GM21576 (cell line): Measurements from ENCODE around the gene TEPSIN.
A peak's percentile ranks its signal among the peaks of the same experiment; 100 is the strongest.
"Not testable (repeated sequence)": the region's sequence is repeated elsewhere in the genome, so short reads cannot be mapped to it uniquely, and the experiment has no call there.

Source experiments
- ATAC-seq: cut with Tn5 transposase; IDR thresholded peaks from one replicate; pipeline ENCODE4 v1.9.1; 2021; ENCODE audit warnings: mild to moderate bottlenecking, moderate library complexity; ENCODE audit not compliant: unreplicated experiment

The TEPSIN gene

DNA sequence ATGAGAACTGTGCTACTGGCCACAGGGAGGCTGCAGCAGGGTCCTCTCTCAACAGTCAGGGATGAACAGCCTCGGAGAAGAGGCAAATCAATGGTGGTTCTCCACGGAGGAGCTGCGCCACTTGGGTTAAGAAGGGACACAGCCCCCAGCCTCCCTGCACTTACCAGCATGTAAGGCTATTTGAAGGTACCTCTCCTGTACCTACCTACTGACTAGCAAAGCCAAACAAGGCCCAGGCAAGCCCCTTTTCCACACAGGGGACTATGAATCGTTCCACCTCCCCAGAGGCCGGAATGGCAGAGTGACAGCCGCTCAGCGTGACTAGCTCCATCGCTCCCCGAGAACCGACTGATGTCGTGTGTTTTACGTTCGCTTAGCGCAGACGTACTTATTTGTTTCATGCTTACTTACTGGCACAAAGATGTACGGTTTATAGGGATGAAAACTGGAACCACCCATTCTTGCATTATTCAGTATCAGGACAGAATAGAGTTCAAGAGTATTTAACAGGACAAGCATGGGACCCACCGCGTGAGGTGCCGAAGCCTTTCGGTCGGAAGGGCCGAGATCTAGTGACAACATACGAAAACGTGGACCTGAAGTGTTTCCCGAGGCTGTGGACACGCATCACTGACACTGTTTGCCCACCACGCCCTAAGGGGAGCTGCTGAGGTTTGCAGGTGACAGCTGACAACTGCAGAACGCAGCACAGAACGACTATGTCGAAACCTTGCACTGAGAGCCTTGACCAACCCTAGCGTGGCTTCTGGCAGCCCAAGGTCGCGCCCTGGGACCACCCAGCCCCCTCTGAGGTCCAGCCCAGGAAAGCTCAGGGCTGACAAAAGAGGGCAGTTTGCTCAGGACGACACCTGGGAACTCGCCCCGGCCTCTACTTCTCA lies 1.0 kb downstream of the TEPSIN start:
- no peak for ATAC-seq

- ATAC-seq = no peak
Measured at GRCh38 chr17:81236784-81237183, 2.1 kb downstream of the TEPSIN start.

GRCh38 chr17:81235822-81236740 lies 2.8 kb downstream of the TEPSIN start:
- no peak for ATAC-seq

- ATAC-seq = no peak
Measured at GRCh38 chr17:81234940-81235821, 3.7 kb downstream of the TEPSIN start.

DNA sequence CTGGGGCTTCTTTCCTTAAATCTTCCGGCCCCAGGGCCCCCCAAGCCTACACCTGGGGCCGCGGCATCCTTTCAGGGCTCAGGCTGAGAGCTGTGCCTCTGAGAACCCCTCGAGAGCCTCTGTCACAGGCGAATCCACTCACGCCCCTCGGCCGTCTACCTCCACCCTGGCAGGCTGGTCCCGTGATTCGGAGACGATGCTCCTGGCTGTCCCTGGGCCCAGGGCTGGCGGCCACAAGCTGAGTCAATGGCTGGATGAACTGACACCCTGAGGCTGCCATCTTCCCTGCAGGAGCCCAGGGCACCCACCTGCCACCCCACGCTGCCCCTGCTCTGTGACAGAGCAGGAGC lies 4.4 kb downstream of the TEPSIN start:
- ATAC-seq = no peak

DNA sequence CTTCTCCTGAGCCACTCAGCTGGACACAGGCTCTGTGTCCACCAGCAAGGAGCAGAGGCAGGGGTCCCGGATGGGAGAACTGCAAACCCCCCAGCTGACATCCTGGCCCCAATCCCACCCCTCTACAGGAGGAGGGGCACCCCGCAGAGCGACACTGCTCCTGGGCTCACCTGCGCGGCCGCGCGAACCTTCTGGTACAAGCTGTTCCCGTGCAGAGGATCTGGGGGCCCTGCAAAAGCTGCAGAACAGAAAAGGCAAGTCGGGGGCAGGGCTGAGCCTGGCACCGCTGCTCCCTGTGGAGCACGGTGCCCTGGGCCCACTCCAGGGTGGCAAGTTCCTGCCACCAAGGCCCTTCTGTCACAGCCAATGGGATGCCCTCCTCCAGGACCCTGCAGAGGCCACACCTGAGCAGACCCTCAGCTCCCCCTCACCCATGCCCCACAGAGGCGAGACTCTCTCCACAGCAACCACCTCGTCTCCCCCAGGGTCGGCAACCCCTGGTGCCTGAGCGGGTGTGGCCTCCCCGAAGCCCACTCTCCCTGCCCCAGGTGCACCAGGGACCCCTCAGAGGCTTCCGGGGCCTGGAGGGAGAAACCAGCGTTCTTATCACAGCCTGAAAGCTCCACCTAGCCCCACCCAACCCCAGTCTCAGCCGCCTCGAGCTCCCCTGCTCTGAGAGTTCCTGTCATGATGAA lies 4.9 kb downstream of the TEPSIN start:
- ATAC-seq = no peak

- no peak for ATAC-seq
Measured at GRCh38 chr17:81233316-81233715, 5.5 kb downstream of the TEPSIN start.

DNA sequence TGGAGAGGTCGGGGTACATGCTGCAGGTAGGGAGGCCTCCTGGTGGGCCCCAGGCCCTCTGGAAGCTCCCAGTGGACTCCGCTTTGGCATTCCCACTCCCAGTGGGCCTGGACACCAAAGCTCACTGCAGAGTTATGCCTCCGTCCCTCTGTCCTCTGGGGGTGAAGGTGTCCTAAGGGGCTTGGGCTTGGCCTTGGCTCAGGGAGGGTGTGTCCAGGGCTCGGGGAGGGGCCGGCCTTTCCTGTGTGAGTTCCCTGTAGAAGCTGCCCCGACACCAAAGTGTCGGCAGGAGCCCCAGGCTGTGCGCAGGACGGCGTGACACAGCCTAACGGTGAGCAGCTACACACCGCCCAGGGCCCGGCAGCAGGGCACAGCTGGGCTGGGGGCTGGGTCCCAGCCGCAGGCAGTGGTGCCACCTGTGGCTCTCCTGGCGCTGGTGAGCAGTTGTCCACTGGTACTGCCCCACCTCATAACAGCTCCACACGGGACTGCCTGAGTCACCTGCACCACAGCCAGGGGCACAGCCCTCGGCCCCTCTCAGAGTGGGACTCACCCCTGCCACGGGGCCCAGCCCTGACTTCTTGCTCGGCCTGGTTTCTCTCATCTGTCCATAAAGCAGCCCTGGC lies 6.1 kb downstream of the TEPSIN start:
- ATAC-seq = no peak

DNA sequence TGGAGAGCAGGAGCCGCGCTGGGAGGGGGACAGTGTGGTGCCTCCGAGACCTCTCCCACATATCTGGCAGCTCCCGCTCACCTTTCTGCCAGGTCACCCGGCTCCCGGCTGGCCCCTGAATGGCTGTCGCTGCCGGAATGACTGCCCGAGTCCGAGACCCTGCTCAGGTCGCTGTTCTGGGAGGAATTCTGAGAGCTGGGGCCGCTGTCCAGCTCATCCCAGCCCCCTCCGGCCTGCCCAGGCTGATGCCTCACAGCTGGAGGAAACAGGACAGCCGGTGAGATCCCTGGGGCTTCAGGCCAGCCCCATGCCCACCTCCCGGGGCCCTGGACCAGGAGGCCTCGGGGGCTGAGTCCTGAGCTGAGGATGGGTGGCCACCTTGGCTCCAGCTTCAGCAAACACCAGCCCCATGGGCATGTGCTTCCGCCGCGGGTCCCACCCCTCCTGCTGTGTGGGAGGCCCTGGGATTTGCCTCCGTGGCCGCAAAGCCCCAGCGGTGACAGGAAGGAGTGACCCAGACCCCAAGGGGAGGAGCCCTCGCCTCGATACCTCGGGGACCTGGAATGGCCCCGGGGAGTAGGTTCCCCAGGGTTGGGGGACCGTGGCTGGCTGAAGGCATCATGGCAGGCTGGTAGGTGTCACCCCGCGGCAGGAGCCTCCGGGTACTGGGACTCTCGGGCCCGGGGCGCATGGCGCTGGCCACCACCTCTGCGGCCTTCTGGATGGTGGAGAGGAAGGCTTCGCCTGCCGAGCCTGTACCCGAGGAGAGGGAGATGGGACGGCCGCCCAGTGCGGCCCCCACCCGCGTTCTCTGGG lies 6.9 kb downstream of the TEPSIN start:
- ATAC-seq = no peak

DNA sequence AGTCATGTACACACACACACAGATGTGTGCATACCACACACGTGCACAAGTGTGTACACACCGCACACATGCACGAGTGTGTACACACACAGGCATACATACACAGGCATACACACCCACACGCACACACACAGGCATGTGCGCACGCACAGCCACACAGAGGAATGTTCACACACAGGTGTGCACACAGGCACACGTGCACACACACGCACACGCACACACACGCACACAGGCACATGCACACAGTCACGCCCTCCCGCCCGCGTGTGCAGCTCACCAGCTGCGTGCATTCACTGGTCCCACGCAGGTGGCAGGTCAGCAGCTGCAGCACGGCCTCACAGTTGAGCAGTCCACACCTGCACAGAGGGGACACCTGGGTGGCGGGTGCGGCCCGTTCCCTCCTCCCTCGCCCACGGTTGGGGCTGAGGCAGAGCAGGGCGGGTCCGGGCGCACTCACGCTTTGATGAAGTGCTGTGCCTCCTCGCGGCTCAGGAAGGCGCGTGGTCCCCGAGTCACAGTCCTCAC lies 7.7 kb downstream of the TEPSIN start:
- no peak for ATAC-seq

DNA sequence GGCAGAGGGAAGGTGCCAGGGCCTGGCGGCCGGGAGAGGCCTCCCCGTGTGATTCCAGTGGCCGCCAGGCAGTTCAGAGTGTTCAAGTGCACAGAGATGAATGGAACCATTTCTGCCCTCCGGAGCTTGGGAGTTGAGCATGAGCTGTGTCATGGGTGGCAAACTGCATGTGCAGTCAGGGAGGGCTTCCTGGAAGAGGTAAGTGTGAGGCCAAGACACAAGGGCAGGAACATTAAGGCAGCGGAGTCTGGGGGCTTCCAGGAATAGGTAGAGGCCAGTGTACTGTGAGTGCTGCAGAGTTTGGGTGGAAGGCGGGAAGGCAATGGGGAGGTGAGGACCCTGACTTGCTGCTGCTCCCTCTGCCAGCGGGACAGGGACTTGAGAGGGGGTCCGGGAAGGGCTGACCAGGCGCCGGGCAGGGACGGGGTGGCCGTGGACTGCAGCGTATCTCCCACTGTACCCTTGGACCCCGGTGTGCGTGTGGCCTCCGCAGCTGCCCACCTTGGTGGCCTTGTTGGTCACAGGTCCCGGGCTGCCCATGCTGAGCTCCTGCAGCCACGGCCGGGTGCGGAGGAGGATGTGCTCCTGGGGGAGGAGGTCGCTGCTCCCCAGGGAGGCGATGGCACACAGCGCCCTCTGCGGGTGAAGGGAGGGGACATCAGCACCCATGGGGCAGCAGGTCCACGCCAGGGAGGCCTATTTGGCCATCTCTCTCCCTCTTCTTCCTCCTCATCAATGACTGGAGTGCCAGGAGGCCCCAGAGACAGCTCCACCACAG lies 8.6 kb downstream of the TEPSIN start:
- ATAC-seq = no peak

- no peak for ATAC-seq
Measured at GRCh38 chr17:81229666-81229920, 9.3 kb downstream of the TEPSIN start.

DNA sequence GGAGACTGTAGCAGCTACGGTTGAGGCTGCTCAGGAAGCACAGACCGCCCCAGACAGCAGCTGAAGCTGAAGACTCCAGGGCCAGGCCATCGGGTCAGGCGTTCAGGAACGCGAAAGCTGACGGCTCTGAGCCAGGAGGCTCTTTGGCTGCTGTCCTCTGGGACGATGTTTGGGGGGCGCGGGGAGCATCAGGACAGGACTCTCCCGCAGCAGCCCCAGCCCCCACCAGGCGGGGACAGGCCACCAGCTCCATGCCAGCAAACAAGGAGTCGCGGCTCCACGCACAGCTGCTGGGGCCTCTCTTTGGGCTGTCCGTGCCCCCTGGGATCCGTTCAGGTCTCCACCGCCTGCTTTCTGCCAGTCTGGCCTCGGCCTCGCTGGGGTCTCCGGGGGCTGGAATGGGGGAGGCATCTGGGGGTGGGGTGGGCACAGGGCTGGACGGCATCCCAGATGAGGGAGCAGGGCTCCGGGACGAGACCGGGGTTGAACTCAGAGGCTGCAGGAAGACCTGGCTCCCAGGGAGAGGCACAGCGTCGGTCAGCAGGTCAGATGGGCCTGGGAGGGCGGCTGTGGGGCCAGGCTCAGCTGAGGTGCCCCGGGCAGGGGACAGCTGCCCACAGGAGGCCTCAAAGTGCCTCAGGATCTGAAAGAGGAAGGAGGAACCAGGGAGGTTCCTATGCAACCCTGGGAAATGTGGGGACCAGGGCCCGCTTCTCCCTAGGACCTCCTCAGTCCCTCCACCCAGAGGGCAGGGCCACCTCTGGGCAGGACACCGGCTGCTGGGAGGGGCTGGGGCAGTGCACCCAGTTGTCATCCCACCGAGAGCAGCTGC lies 9.8 kb downstream of the TEPSIN start:
- ATAC-seq = no peak

GRCh38 chr17:81228420-81228819 lies 10.4 kb downstream of the TEPSIN start:
- peak; percentile 47 for ATAC-seq

GRCh38 chr17:81227630-81228029 lies 11.2 kb downstream of the TEPSIN start:
- not testable (repeated sequence) for ATAC-seq

DNA sequence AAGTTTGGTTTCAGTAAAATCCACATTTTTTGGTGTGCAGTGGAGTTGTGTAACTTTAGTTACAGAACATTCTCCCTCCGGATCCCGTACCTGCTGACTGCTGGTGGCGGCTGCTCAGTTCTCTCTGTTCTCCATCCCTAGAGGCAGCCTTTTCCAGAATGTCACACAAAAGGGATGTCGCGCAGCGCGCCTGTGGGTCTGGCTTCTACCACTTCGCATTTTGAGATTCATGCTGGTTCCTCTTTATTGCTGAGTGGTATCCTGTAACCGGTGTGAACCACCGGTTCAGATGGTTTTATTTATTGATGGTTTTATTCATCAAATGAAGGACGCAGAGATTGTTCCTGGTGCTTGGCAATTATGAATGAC lies 15.1 kb downstream of the TEPSIN start:
- no peak for ATAC-seq
